Measurements from ENCODE around the gene GPRC5A.

The GPRC5A gene

DNA sequence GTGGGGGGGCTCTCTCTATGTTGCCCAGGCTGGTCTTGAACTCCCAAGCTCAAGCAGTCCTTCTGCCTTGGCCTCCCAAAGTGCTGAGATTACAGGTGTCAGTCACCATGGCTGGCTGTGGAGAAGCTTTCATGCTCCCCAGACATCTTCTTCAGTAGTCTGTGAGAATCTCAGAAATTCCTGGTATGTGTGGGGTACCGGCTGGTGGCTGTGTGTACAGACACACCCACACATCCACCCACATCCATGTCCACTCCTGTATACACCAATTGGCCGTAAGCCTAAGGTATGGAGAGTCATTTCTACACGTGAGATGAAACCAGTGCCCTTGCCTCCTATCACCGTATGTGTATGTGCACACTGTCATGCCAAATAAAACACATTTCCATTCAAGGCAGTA lies 32.8 kb downstream of the GPRC5A start:
- H3K27ac ChIP-seq, result no peak overlapping the region
- TF ChIP-seq, protein P1, sequence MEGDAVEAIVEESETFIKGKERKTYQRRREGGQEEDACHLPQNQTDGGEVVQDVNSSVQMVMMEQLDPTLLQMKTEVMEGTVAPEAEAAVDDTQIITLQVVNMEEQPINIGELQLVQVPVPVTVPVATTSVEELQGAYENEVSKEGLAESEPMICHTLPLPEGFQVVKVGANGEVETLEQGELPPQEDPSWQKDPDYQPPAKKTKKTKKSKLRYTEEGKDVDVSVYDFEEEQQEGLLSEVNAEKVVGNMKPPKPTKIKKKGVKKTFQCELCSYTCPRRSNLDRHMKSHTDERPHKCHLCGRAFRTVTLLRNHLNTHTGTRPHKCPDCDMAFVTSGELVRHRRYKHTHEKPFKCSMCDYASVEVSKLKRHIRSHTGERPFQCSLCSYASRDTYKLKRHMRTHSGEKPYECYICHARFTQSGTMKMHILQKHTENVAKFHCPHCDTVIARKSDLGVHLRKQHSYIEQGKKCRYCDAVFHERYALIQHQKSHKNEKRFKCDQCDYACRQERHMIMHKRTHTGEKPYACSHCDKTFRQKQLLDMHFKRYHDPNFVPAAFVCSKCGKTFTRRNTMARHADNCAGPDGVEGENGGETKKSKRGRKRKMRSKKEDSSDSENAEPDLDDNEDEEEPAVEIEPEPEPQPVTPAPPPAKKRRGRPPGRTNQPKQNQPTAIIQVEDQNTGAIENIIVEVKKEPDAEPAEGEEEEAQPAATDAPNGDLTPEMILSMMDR (conservative IDR thresholded peaks at IDR 0.05), result no peak

DNA sequence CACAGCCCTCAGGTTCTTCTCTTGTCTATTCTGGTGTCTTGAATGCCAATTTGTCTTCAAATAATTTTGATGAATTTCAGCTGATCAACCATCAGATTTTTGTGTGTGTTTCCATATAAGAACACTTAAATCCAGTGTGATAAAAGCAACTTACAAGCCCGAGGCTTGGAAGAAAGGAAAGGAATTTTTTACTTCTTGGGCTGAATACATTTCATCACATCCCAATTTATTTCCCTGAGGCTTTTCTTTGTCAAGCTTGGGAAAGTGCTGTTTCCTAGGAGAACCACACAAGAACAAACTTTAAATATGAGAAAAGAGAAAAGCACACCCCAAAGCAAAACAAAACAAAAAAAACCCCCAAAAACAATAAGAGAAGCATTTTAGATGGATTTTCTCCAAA lies 34.0 kb downstream of the GPRC5A start:
- H3K27ac ChIP-seq, result no peak overlapping the region
- TF ChIP-seq, protein P1 (conservative IDR thresholded peaks at IDR 0.05), result no peak

DNA sequence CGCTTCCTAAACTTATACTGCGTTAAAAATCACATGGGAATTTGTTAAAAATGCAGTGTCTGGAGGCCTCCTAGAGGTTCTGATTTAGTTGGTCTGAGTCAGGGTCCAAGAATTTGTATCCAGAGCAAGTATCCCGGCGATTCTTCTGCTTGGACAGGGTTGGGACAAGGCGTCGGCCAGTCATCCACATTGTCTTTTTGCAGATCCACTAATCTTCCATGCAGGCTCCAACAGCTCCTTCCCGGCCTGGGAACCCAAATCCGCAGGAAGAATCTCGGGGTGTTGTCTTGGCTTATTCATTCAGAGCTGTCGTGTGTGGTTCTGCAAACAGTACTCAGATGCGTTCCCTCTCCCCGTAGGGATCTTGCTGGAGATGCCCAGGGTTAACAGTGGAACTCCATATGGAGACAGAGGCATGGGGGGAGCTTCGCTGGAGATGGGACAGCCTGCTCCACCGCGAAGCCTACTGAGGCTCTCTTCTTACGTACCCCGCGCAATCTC lies 35.3 kb downstream of the GPRC5A start:
- TF ChIP-seq, protein P1 (conservative IDR thresholded peaks at IDR 0.05), result no peak
- H3K27ac ChIP-seq, result peak overlapping the region; percentile 93

DNA sequence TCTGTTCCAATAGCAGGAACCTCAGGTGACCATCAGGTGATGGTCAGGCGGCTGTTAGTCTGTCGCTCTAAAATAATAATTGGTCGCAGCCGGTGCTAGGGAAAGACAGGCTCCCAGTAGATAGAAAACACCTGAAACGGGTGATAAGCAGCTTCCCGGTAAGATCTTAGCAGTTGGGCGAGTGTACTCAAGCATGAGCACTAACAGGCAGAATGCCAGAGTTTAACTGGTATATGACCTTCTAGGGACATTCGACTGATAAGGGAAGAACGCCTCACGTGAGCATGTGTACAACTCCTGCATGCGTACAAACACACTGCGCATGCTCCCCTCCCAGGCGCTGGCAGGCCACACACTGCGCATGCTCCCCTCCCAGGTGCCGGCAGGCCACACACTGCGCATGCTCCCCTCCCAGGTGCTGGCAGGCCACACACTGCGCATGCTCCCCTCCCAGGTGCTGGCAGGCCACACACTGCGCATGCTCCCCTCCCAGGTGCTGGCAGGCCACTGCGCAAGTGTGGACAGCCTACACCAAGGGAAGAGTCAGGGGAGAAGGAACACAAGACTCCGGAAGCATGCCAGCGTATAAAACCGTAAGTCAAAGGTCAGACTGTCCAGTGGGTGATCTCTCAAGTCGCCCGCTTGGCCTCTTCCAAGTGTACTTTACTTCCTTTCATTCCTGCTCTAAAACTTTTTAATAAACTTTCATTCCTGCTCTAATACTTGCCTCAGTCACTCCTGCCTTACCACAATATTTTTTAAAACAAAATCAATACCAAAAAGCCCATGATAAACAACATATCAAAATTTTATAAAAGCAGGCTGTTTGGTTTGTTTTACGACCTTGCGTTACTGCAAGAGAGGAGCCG lies 36.1 kb downstream of the GPRC5A start:
- H3K27ac ChIP-seq, result peak overlapping the region; percentile 93

DNA sequence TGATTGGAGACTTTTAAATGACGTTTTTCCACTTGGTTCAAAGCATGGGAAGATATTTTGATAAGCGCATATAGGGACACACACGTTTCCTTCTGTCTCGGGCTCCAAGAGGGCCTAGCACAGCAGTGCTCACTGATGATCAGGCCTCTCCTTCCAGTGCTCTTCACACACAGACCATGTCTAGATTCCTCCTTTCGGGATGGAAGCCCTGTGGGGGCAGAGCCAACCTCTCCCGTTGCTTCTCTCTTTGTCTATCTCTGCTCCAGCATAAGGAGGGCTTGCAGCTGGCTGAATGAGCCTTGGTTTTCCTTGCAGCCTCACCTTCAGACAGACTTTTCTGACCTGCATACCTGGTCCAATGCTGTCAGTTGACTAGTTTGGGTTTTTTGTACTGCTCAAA lies 38.3 kb downstream of the GPRC5A start:
- H3K27ac ChIP-seq, result no peak overlapping the region
- TF ChIP-seq, protein P1 (conservative IDR thresholded peaks at IDR 0.05), result no peak

More for the DNA sequence above, 36.1 kb downstream of the GPRC5A start:
- TF ChIP-seq, protein P1 (conservative IDR thresholded peaks at IDR 0.05), result no peak

DNA sequence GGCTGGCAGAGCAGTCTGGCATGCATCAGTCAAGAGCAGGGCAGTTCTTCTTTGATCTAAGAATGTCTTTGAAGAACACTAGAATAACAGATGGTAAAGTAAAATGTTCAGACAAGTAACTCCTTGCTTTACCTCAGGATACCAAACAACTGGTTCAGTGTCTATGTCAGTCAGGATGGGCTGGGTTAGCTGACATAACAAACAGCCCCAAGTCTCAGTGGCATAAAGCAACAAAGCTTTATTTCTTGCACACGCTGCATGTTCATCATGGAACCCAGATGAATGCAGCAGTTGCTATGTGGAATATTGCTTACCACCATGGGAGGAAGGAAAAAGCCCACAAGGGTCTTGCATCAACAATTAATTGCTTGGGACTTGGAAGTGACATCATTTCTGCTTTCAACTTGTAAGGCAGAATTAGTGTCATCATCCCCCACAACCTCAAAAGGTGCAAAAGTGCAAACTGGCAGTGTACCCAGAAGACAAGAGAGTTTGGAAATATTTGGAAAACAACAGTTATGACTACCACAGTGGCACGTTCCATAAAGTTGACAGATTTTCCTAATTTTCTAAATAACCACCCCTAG lies 39.4 kb downstream of the GPRC5A start:
- H3K27ac ChIP-seq, result no peak overlapping the region
- TF ChIP-seq, protein P1 (conservative IDR thresholded peaks at IDR 0.05), result no peak

DNA sequence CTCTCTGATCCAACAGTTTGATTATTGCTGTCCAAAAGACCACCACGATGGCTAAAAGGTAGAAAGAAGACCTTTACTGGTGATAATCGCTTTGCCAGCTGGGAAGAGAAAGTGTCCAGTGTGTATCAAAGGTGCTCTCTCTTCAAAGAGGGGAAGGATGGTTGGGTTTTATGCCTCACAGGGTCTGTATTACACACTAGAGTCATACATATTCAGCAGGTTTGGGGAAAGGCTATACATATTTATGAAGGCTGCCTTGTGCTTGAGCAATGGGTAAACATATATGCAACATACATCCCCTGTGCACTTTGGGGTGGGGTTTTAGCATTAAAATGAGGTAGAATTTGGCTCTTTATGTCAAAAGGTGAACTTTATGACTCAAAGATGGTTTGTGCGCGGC lies 42.4 kb downstream of the GPRC5A start:
- TF ChIP-seq, protein P1 (conservative IDR thresholded peaks at IDR 0.05), result no peak
- no peak overlapping the region for H3K27ac ChIP-seq

All from VCaP (cell line).